ENCODE results near the gene SEPTIN6.
"Not testable (repeated sequence)": the region's sequence is repeated elsewhere in the genome, so short reads cannot be mapped to it uniquely, and the experiment has no call there.

SEPTIN6 gene

DNA sequence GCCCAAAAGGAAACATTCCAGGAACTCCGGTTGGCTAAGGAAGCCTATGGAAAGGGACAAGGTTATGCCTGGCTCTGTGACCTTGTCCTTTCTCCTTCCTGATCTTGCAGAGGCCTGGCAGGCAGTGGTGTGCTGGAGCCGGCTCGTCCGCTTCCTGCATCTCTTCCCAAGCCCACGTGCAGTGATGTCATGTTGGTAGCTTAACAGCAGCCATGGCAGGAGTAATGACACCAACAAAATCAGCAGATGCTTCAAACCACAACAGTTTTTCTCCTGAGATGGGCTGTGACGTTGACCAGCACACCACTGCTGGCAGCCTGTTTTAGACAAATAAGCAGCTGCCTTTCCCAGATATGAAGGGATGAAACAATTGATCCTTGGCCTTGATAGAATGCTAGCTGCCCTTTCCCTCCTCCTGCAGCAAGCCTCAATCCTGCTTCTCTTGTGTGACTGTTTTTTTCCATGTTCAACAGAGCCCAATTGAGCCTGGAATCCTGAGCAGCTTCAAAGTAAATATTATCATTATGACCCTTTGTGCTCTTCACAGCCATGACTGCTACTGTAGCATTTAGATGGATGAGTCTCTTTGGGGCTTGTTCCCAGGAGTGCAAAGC, 23.4 kb downstream of the SEPTIN6 start:
- no peak overlapping the region for H3K4me3 ChIP-seq (ENCODE audit: insufficient read depth in 1 of 2, low read depth in 1 of 2, low read length in 2 of 2)
- peaks cover 0 to 4% of the 10 kb centered on the region in 2 experiments for H3K27me3 ChIP-seq (ENCODE audit: control insufficient read depth in 1 of 2, insufficient read depth in 1 of 2, low read length in 2 of 2)
- 23% methylated on average over 6 of the region's 6 CpGs for WGBS

GRCh38 chrX:119667111-119667878, 25.7 kb downstream of the SEPTIN6 start:
- no peak overlapping the region for H3K14ac ChIP-seq (ENCODE audit: low read length in 2 of 2)
- H3K9ac ChIP-seq (ENCODE audit: low read length), result no peak overlapping the region
- H3K4me2 ChIP-seq (ENCODE audit: low read length, poor library complexity, severe bottlenecking), result no peak overlapping the region
- H3K36me3 ChIP-seq (ENCODE audit: control insufficient read depth in 1 of 2, insufficient read depth in 2 of 2, low read depth in 1 of 2, low read length in 2 of 2), result no peaks in the 10 kb centered on the region
- H2BK12ac ChIP-seq (ENCODE audit: low read length in 2 of 2), result peak overlapping the region in 1 of 2 experiments; percentile 8
- no peak overlapping the region for H2AFZ ChIP-seq (ENCODE audit: low read depth, low read length)
- H2AK5ac ChIP-seq (ENCODE audit: low read length, severe bottlenecking), result no peak overlapping the region
- no peaks in the 10 kb centered on the region for H3K79me1 ChIP-seq (replicated peaks; ENCODE audit: low read length, poor library complexity, severe bottlenecking)
- H3K9me3 ChIP-seq (ENCODE audit: control insufficient read depth, low read length), result no peaks in the 10 kb centered on the region
- no peak overlapping the region for H4K8ac ChIP-seq (ENCODE audit: low read length)
- H3K23ac ChIP-seq (ENCODE audit: low read length in 2 of 2), result no peak overlapping the region
- DNase-seq, result no peak
- no peak overlapping the region for H2BK15ac ChIP-seq (ENCODE audit: low read depth, poor library complexity, severe bottlenecking)
- no peak overlapping the region for H3K27ac ChIP-seq (ENCODE audit: low read length, poor library complexity, severe bottlenecking)
- H2BK5ac ChIP-seq (ENCODE audit: low read depth, low read length, poor library complexity, severe bottlenecking), result no peak overlapping the region
- no peak overlapping the region for H3K18ac ChIP-seq (ENCODE audit: low read depth in 1 of 2, low read length in 2 of 2)
- no peak overlapping the region for H2BK120ac ChIP-seq (ENCODE audit: low read depth, low read length)
- H3K27me3 ChIP-seq (ENCODE audit: control insufficient read depth in 1 of 2, insufficient read depth in 1 of 2, low read length in 2 of 2), result peaks cover 0 to 4% of the 10 kb centered on the region in 2 experiments
- WGBS, result 97% methylated on average over 12 of the region's 16 CpGs
- H3K4me3 ChIP-seq (ENCODE audit: insufficient read depth in 1 of 2, low read depth in 1 of 2, low read length in 2 of 2), result no peak overlapping the region
- peak overlapping the region; percentile 15 for H4K91ac ChIP-seq (ENCODE audit: low read length)
- no peak overlapping the region for H3K4ac ChIP-seq (ENCODE audit: low read depth in 1 of 2, low read length in 2 of 2)
- no peaks in the 10 kb centered on the region for H3K4me1 ChIP-seq (ENCODE audit: control insufficient read depth, insufficient read depth, low read depth, low read length)

More for the DNA sequence above, 23.4 kb downstream of the SEPTIN6 start:
- Histone ChIP-seq H4K8ac (ENCODE audit: low read length) (no peak overlapping the region), H3K4ac (ENCODE audit: low read depth in 1 of 2, low read length in 2 of 2) (peak overlapping the region in 1 of 2 experiments; percentile 51), H2BK5ac (ENCODE audit: low read depth, low read length, poor library complexity, severe bottlenecking) (no peak overlapping the region), H2BK15ac (ENCODE audit: low read depth, poor library complexity, severe bottlenecking) (no peak overlapping the region), H3K9ac (ENCODE audit: low read length) (no peak overlapping the region), H2BK12ac (ENCODE audit: low read length in 2 of 2) (no peak overlapping the region), H3K4me1 (ENCODE audit: control insufficient read depth, insufficient read depth, low read depth, low read length) (no peaks in the 10 kb centered on the region), H3K79me1 (replicated peaks; ENCODE audit: low read length, poor library complexity, severe bottlenecking) (no peaks in the 10 kb centered on the region), H2AK5ac (ENCODE audit: low read length, severe bottlenecking) (no peak overlapping the region), H3K36me3 (ENCODE audit: control insufficient read depth in 1 of 2, insufficient read depth in 2 of 2, low read depth in 1 of 2, low read length in 2 of 2) (no peaks in the 10 kb centered on the region), H3K4me2 (ENCODE audit: low read length, poor library complexity, severe bottlenecking) (no peak overlapping the region), H3K14ac (ENCODE audit: low read length in 2 of 2) (no peak overlapping the region), H2AFZ (ENCODE audit: low read depth, low read length) (no peak overlapping the region), H3K27ac (ENCODE audit: low read length, poor library complexity, severe bottlenecking) (no peak overlapping the region), H3K9me3 (ENCODE audit: control insufficient read depth, low read length) (no peaks in the 10 kb centered on the region), H3K23ac (ENCODE audit: low read length in 2 of 2) (no peak overlapping the region), H2BK120ac (ENCODE audit: low read depth, low read length) (no peak overlapping the region), H4K91ac (ENCODE audit: low read length) (no peak overlapping the region), H3K18ac (ENCODE audit: low read depth in 1 of 2, low read length in 2 of 2) (peak overlapping the region; percentile 37 to 43)
- peak; percentile 93 for DNase-seq

DNA sequence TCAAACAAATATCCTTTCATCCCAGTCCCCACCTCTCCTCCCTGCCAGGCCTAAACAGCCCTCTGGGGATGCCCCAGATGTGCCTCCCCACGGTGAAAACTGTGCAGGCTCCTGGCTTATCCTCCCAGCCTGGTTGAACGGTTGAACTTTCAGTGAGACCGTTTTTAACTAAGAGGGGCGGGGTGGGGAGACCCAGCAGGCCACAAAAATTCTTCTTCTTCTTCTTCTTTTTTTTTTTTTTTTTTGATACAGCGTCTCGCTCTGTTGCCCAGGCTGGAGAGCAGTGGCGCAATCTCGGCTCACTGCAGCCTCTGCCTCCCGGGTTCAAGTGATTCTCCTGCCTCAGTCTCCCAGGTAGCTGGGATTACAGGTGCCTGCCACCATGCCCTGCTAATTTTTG, 28.1 kb downstream of the SEPTIN6 start:
- WGBS, result 84% methylated on average over 4 of the region's 9 CpGs

GRCh38 chrX:119661486-119661885, 31.5 kb downstream of the SEPTIN6 start:
- DNase-seq, result no peak
- Histone ChIP-seq H3K4me3 (ENCODE audit: insufficient read depth in 1 of 2, low read depth in 1 of 2, low read length in 2 of 2) (no peak overlapping the region), H2BK120ac (ENCODE audit: low read depth, low read length) (no peak overlapping the region), H3K27me3 (ENCODE audit: control insufficient read depth in 1 of 2, insufficient read depth in 1 of 2, low read length in 2 of 2) (no peaks in the 10 kb centered on the region), H3K4ac (ENCODE audit: low read depth in 1 of 2, low read length in 2 of 2) (no peak overlapping the region), H3K27ac (ENCODE audit: low read length, poor library complexity, severe bottlenecking) (no peak overlapping the region), H3K36me3 (ENCODE audit: control insufficient read depth in 1 of 2, insufficient read depth in 2 of 2, low read depth in 1 of 2, low read length in 2 of 2) (no peaks in the 10 kb centered on the region), H3K9me3 (ENCODE audit: control insufficient read depth, low read length) (no peaks in the 10 kb centered on the region), H3K18ac (ENCODE audit: low read depth in 1 of 2, low read length in 2 of 2) (no peak overlapping the region), H3K23ac (ENCODE audit: low read length in 2 of 2) (no peak overlapping the region), H3K79me1 (replicated peaks; ENCODE audit: low read length, poor library complexity, severe bottlenecking) (no peaks in the 10 kb centered on the region), H3K9ac (ENCODE audit: low read length) (no peak overlapping the region), H3K4me2 (ENCODE audit: low read length, poor library complexity, severe bottlenecking) (no peak overlapping the region), H2BK12ac (ENCODE audit: low read length in 2 of 2) (no peak overlapping the region), H2BK15ac (ENCODE audit: low read depth, poor library complexity, severe bottlenecking) (no peak overlapping the region), H2BK5ac (ENCODE audit: low read depth, low read length, poor library complexity, severe bottlenecking) (no peak overlapping the region), H3K4me1 (ENCODE audit: control insufficient read depth, insufficient read depth, low read depth, low read length) (no peaks in the 10 kb centered on the region), H2AFZ (ENCODE audit: low read depth, low read length) (no peak overlapping the region), H4K8ac (ENCODE audit: low read length) (no peak overlapping the region), H3K14ac (ENCODE audit: low read length in 2 of 2) (no peak overlapping the region), H4K91ac (ENCODE audit: low read length) (no peak overlapping the region), H2AK5ac (ENCODE audit: low read length, severe bottlenecking) (no peak overlapping the region)
- 94% methylated on average over 4 of the region's 4 CpGs for WGBS

More for the DNA sequence above, 28.1 kb downstream of the SEPTIN6 start:
- not testable (repeated sequence) for H3K9me3 ChIP-seq (ENCODE audit: control insufficient read depth, low read length); H2BK120ac ChIP-seq (ENCODE audit: low read depth, low read length); H2BK5ac ChIP-seq (ENCODE audit: low read depth, low read length, poor library complexity, severe bottlenecking); H3K27me3 ChIP-seq (ENCODE audit: control insufficient read depth in 1 of 2, insufficient read depth in 1 of 2, low read length in 2 of 2); H3K4me1 ChIP-seq (ENCODE audit: control insufficient read depth, insufficient read depth, low read depth, low read length); DNase-seq; H2BK12ac ChIP-seq (ENCODE audit: low read length in 2 of 2); H3K4ac ChIP-seq (ENCODE audit: low read depth in 1 of 2, low read length in 2 of 2); H3K18ac ChIP-seq (ENCODE audit: low read depth in 1 of 2, low read length in 2 of 2); H3K4me2 ChIP-seq (ENCODE audit: low read length, poor library complexity, severe bottlenecking); H3K23ac ChIP-seq (ENCODE audit: low read length in 2 of 2); H2BK15ac ChIP-seq (ENCODE audit: low read depth, poor library complexity, severe bottlenecking); H2AK5ac ChIP-seq (ENCODE audit: low read length, severe bottlenecking); H3K9ac ChIP-seq (ENCODE audit: low read length); H3K14ac ChIP-seq (ENCODE audit: low read length in 2 of 2); H2AFZ ChIP-seq (ENCODE audit: low read depth, low read length); H4K91ac ChIP-seq (ENCODE audit: low read length); H3K27ac ChIP-seq (ENCODE audit: low read length, poor library complexity, severe bottlenecking); H3K79me1 ChIP-seq (replicated peaks; ENCODE audit: low read length, poor library complexity, severe bottlenecking); H4K8ac ChIP-seq (ENCODE audit: low read length); H3K4me3 ChIP-seq (ENCODE audit: insufficient read depth in 1 of 2, low read depth in 1 of 2, low read length in 2 of 2); H3K36me3 ChIP-seq (ENCODE audit: control insufficient read depth in 1 of 2, insufficient read depth in 2 of 2, low read depth in 1 of 2, low read length in 2 of 2)

Measured in mesenchymal stem cell (in vitro differentiated cells and primary cell).